SK-N-SH treated with all-trans-retinoic acid at 6 μM for 48 hours (cell line): ENCODE measurements around the gene TMEM150A.

ENCODE experiments used
- CSDC2 ChIP-seq: fragments of 250-450 bp; sonication (Bioruptor Pico); IDR thresholded peaks from 2 replicates; pipeline ENCODE4 v1.5.0; 2020; ENCODE audit warnings: mild to moderate bottlenecking, moderate library complexity
- RARB ChIP-seq: fragments of 250-450 bp; sonication (Bioruptor Pico); IDR thresholded peaks from 2 replicates; pipeline ENCODE4 v1.8.0; 2021; ENCODE audit warnings: mild to moderate bottlenecking, moderate library complexity
- TCF4 ChIP-seq: fragments of 250-450 bp; sonication (Bioruptor Pico); IDR thresholded peaks from 2 replicates; pipeline ENCODE4 v1.8.0; 2021; ENCODE audit warnings: mild to moderate bottlenecking, moderate library complexity, borderline replicate concordance
- ZC3H10 ChIP-seq: fragments of 250-450 bp; sonication (Bioruptor Pico); IDR thresholded peaks from 2 replicates; pipeline ENCODE4 v1.5.1; 2021; ENCODE audit warnings: mild to moderate bottlenecking, moderate library complexity
- ZFP3 ChIP-seq: fragments of 250-450 bp; sonication (Bioruptor Pico); IDR thresholded peaks from 2 replicates; pipeline ENCODE4 v1.5.0; 2020; ENCODE audit warnings: mild to moderate bottlenecking, moderate library complexity
- ZNF70 ChIP-seq: fragments of 450-650 bp; formaldehyde crosslinking; IDR thresholded peaks from 2 replicates; pipeline ENCODE4 v1.5.0; 2020; ENCODE audit warnings: mild to moderate bottlenecking, moderate library complexity
- ZNF8 ChIP-seq: fragments of 450-650 bp; formaldehyde crosslinking; IDR thresholded peaks from 2 replicates; pipeline ENCODE4 v1.5.0; 2020; ENCODE audit warnings: mild to moderate bottlenecking, moderate library complexity
- TF ChIP-seq, protein P1 (sequence below): fragments of 250-450 bp; sonication (Bioruptor Pico); IDR thresholded peaks from 2 replicates; pipeline ENCODE4 v1.5.1; 2021; ENCODE audit warnings: mild to moderate bottlenecking, moderate library complexity
- TF ChIP-seq, protein P2 (sequence below): fragments of 250-450 bp; sonication (Bioruptor Pico); IDR thresholded peaks from 2 replicates; pipeline ENCODE4 v1.5.1; 2020; ENCODE audit warnings: low read depth, mild to moderate bottlenecking, moderate library complexity

DNA sequence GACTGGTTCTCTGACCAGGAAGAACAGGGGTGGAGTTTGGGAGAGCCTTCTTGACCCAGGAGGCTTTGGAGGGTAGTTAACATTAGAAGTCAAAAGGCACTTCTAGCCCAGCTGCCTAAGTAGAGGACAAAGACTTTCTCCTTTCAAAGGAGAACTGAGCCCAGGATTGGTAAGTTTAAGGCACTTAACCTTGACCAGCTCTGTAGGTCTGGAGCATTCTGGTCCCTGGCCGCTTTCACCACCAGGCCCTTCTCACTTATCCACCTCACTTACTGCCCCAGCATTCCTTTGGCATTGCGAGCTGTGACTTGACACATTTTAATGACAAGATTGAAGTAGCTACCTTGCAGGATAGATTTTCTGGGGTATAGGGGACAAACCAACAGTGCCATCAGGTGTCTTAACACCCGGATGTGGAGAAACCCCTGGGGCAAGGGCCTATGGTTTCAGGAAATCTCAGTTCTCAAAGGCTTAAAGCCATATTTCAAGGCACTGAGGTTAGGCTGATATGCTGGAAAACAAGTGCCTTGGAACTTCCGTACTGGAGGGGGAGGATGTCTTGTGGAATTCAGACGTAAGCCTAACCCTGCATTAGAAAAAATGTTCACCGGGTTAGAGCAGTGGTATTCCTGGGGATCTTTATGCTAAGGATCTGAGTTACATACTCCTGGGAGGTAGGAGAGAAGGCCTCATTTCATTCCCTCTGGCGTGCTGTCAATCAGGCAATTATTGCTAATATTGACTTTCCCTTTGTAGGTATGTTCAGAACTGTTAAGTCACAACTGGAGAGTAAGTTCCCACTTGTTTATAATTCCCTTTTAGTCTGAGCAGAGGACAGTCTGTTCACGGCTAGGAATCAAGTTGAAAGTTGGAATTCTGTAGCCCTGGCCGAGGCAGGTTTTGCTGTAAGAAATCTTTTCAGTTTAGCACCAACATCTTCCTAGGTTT, 5.0 kb upstream of the TMEM150A start:
- TF ChIP-seq, protein P1, sequence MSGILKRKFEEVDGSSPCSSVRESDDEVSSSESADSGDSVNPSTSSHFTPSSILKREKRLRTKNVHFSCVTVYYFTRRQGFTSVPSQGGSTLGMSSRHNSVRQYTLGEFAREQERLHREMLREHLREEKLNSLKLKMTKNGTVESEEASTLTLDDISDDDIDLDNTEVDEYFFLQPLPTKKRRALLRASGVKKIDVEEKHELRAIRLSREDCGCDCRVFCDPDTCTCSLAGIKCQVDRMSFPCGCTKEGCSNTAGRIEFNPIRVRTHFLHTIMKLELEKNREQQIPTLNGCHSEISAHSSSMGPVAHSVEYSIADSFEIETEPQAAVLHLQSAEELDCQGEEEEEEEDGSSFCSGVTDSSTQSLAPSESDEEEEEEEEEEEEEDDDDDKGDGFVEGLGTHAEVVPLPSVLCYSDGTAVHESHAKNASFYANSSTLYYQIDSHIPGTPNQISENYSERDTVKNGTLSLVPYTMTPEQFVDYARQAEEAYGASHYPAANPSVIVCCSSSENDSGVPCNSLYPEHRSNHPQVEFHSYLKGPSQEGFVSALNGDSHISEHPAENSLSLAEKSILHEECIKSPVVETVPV, result no peak
- TF ChIP-seq ZNF8 (CRISPR knock-in tag) (no peak), ZFP3 (CRISPR knock-in tag) (no peak), CSDC2 (CRISPR knock-in tag) (no peak), RARB (CRISPR knock-in tag) (no peak), TCF4 (CRISPR knock-in tag) (no peak), ZC3H10 (CRISPR knock-in tag) (no peak), ZNF70 (no peak)
- TF ChIP-seq, protein P2, sequence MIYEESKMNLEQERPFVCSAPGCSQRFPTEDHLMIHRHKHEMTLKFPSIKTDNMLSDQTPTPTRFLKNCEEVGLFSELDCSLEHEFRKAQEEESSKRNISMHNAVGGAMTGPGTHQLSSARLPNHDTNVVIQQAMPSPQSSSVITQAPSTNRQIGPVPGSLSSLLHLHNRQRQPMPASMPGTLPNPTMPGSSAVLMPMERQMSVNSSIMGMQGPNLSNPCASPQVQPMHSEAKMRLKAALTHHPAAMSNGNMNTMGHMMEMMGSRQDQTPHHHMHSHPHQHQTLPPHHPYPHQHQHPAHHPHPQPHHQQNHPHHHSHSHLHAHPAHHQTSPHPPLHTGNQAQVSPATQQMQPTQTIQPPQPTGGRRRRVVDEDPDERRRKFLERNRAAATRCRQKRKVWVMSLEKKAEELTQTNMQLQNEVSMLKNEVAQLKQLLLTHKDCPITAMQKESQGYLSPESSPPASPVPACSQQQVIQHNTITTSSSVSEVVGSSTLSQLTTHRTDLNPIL (CRISPR knock-in tag), result no peak
